Activated T-cell treated with anti-CD3 and anti-CD28 coated beads, Interleukin-2, amount 50 U/mL, for 24 hours (primary cell): ENCODE data around the gene AGTRAP.
A peak's percentile ranks its signal among the peaks of the same experiment; 100 is the strongest.

Source experiments
- DNase-seq: peaks from one replicate; pipeline ENCODE4 v3.0.0-alpha.2; 2020
- H3K27ac Mint-ChIP-seq: 2 replicates; pipeline ENCODE4 v1.8.0; 2020; ENCODE audit warnings: mild to moderate bottlenecking, mixed read lengths
- H3K27me3 Mint-ChIP-seq: 2 replicates; pipeline ENCODE4 v1.8.0; 2020; ENCODE audit warnings: mixed read lengths
- H3K36me3 Mint-ChIP-seq: 2 replicates; pipeline ENCODE4 v1.8.0; 2020; ENCODE audit warnings: low read depth, mixed read lengths
- H3K4me1 Mint-ChIP-seq: 2 replicates; pipeline ENCODE4 v1.8.0; 2020; ENCODE audit warnings: low read depth, mixed read lengths
- H3K4me3 Mint-ChIP-seq: 2 replicates; pipeline ENCODE4 v1.8.0; 2020; ENCODE audit warnings: mild to moderate bottlenecking, moderate library complexity, mixed read lengths
- H3K9me3 Mint-ChIP-seq: 2 replicates; pipeline ENCODE4 v1.8.0; 2020; ENCODE audit warnings: mixed read lengths

The AGTRAP gene

GRCh38 chr1:11735854-11736745 is at the start of gene AGTRAP:
AGTRAP (plus strand) TSS chr1:11736136; CDS start chr1:11736209, 73 bp downstream.
- peaks cover 5% of the 10 kb centered on the region for H3K36me3 Mint-ChIP-seq

GRCh38 chr1:11688506-11688905 is 47.4 kb upstream of the AGTRAP start:
- peaks cover 43% of the 10 kb centered on the region for H3K27me3 Mint-ChIP-seq
- no peaks in the 10 kb centered on the region for H3K36me3 Mint-ChIP-seq
- H3K4me3 Mint-ChIP-seq, result no peak overlapping the region
- no peak overlapping the region for H3K27ac Mint-ChIP-seq
- no peak for DNase-seq
- H3K4me1 Mint-ChIP-seq, result peaks cover 21% of the 10 kb centered on the region
- H3K9me3 Mint-ChIP-seq, result no peaks in the 10 kb centered on the region

More at GRCh38 chr1:11735854-11736745, at the start of gene AGTRAP:
- H3K9me3 Mint-ChIP-seq, result no peaks in the 10 kb centered on the region
- peak; percentile 89 for DNase-seq
- H3K27me3 Mint-ChIP-seq, result no peaks in the 10 kb centered on the region
- peaks cover 59% of the 10 kb centered on the region for H3K4me1 Mint-ChIP-seq
- peak within 1 kb of the TSS; percentile 93 for H3K27ac Mint-ChIP-seq
- peak within 1 kb of the TSS; percentile 96 for H3K4me3 Mint-ChIP-seq

GRCh38 chr1:11690397-11691301 is 45.3 kb upstream of the AGTRAP start:
- Mint-ChIP-seq H3K9me3 (no peaks in the 10 kb centered on the region), H3K27ac (no peak overlapping the region), H3K27me3 (peaks cover 49% of the 10 kb centered on the region), H3K36me3 (no peaks in the 10 kb centered on the region), H3K4me3 (peak overlapping the region; percentile 46), H3K4me1 (peaks cover 23% of the 10 kb centered on the region)
- DNase-seq, result no peak

- peaks cover 23% of the 10 kb centered on the region for H3K4me1 Mint-ChIP-seq
- peak within 1 kb of the TSS; percentile 59 for H3K4me3 Mint-ChIP-seq
- DNase-seq, result peak; percentile 41
- no peak within 1 kb of the TSS for H3K27ac Mint-ChIP-seq
- peaks cover 46% of the 10 kb centered on the region for H3K27me3 Mint-ChIP-seq
- no peaks in the 10 kb centered on the region for H3K9me3 Mint-ChIP-seq
- H3K36me3 Mint-ChIP-seq, result no peaks in the 10 kb centered on the region
Measured at GRCh38 chr1:11691302-11691914, 44.5 kb upstream of the AGTRAP start, which contains the start of gene DRAXIN. DRAXIN (plus strand) TSS chr1:11691710; CDS start chr1:11706259, 14,549 bp downstream.

- peaks cover 46% of the 10 kb centered on the region for H3K27me3 Mint-ChIP-seq
Measured at GRCh38 chr1:11691928-11692711, 43.8 kb upstream of the AGTRAP start.

GRCh38 chr1:11693024-11693590 is 42.8 kb upstream of the AGTRAP start:
- Mint-ChIP-seq H3K36me3 (no peaks in the 10 kb centered on the region), H3K27ac (no peak overlapping the region), H3K4me3 (no peak overlapping the region), H3K27me3 (peaks cover 40% of the 10 kb centered on the region), H3K4me1 (peaks cover 27% of the 10 kb centered on the region), H3K9me3 (no peaks in the 10 kb centered on the region)
- DNase-seq, result peak; percentile 59

More at GRCh38 chr1:11691928-11692711, 43.8 kb upstream of the AGTRAP start:
- peak overlapping the region; percentile 59 for H3K4me3 Mint-ChIP-seq
- no peak overlapping the region for H3K27ac Mint-ChIP-seq
- H3K36me3 Mint-ChIP-seq, result no peaks in the 10 kb centered on the region
- H3K4me1 Mint-ChIP-seq, result peaks cover 23% of the 10 kb centered on the region
- DNase-seq, result peak; percentile 37
- H3K9me3 Mint-ChIP-seq, result no peaks in the 10 kb centered on the region

GRCh38 chr1:11693917-11694316 is 42.0 kb upstream of the AGTRAP start:
- no peak overlapping the region for H3K27ac Mint-ChIP-seq
- H3K4me3 Mint-ChIP-seq, result no peak overlapping the region
- H3K4me1 Mint-ChIP-seq, result peaks cover 27% of the 10 kb centered on the region
- no peaks in the 10 kb centered on the region for H3K9me3 Mint-ChIP-seq
- H3K36me3 Mint-ChIP-seq, result no peaks in the 10 kb centered on the region
- DNase-seq, result no peak
- peaks cover 35% of the 10 kb centered on the region for H3K27me3 Mint-ChIP-seq

- Mint-ChIP-seq H3K4me3 (no peak overlapping the region), H3K9me3 (no peaks in the 10 kb centered on the region), H3K27me3 (peaks cover 25% of the 10 kb centered on the region), H3K36me3 (no peaks in the 10 kb centered on the region), H3K27ac (no peak overlapping the region), H3K4me1 (peaks cover 19% of the 10 kb centered on the region)
- no peak for DNase-seq
Measured at GRCh38 chr1:11695861-11696260, 40.1 kb upstream of the AGTRAP start.

- Mint-ChIP-seq H3K4me3 (no peak overlapping the region), H3K27ac (no peak overlapping the region), H3K36me3 (no peaks in the 10 kb centered on the region), H3K4me1 (peaks cover 16% of the 10 kb centered on the region), H3K27me3 (peaks cover 20% of the 10 kb centered on the region), H3K9me3 (no peaks in the 10 kb centered on the region)
- DNase-seq, result no peak
Measured at GRCh38 chr1:11697188-11697892, 38.6 kb upstream of the AGTRAP start.

- no peak overlapping the region for H3K27ac Mint-ChIP-seq
- H3K4me1 Mint-ChIP-seq, result peaks cover 11% of the 10 kb centered on the region
- H3K4me3 Mint-ChIP-seq, result no peak overlapping the region
- DNase-seq, result no peak
- no peaks in the 10 kb centered on the region for H3K36me3 Mint-ChIP-seq
- no peaks in the 10 kb centered on the region for H3K9me3 Mint-ChIP-seq
- peaks cover 15% of the 10 kb centered on the region for H3K27me3 Mint-ChIP-seq
Measured at GRCh38 chr1:11697893-11698210, 38.1 kb upstream of the AGTRAP start.

GRCh38 chr1:11700601-11701467 is 35.1 kb upstream of the AGTRAP start:
- Mint-ChIP-seq H3K9me3 (no peaks in the 10 kb centered on the region), H3K27ac (no peak overlapping the region), H3K4me1 (peaks cover 4% of the 10 kb centered on the region), H3K27me3 (peaks cover 11% of the 10 kb centered on the region), H3K4me3 (no peak overlapping the region), H3K36me3 (no peaks in the 10 kb centered on the region)
- DNase-seq, result no peak

- no peak overlapping the region for H3K4me3 Mint-ChIP-seq
- no peaks in the 10 kb centered on the region for H3K9me3 Mint-ChIP-seq
- no peaks in the 10 kb centered on the region for H3K36me3 Mint-ChIP-seq
Measured at GRCh38 chr1:11701551-11701961, 34.4 kb upstream of the AGTRAP start.

More at GRCh38 chr1:11701551-11701961, 34.4 kb upstream of the AGTRAP start:
- Mint-ChIP-seq H3K27ac (no peak overlapping the region), H3K27me3 (peaks cover 11% of the 10 kb centered on the region), H3K4me1 (peaks cover 4% of the 10 kb centered on the region)
- no peak for DNase-seq
